ENCODE measurements around the gene HPS6. TPM values are rescaled to one million over a fixed set of nuclear protein-coding genes. Genes with fewer than 3 reads are reported as not detected.

HPS6 gene
- total RNA-seq, 1 experiment from 2014 or later: 44.0 TPM

- Histone ChIP-seq H3K9me3 (replicated peaks) (no peaks in the 10 kb centered on the region), H3K27me3 (replicated peaks) (no peaks in the 10 kb centered on the region), H3K36me3 (no peaks in the 10 kb centered on the region), H3K27ac (no peak overlapping the region), H3K4me3 (no peak overlapping the region), H3K4me1 (replicated peaks) (no peaks in the 10 kb centered on the region)
- DNase-seq (ENCODE audit: low read depth in 1 of 2, low spot score in 2 of 2): no peak
Observed at GRCh38 chr10:102090772-102091171, 25.6 kb downstream of the HPS6 start.

GRCh38 chr10:102096449-102096848 lies 31.3 kb downstream of the HPS6 start:
- Histone ChIP-seq H3K36me3 (no peaks in the 10 kb centered on the region), H3K4me1 (replicated peaks) (no peaks in the 10 kb centered on the region), H3K27me3 (replicated peaks) (no peaks in the 10 kb centered on the region), H3K4me3 (no peak overlapping the region), H3K27ac (no peak overlapping the region), H3K9me3 (replicated peaks) (no peaks in the 10 kb centered on the region)
- no peak for DNase-seq (ENCODE audit: low read depth in 1 of 2, low spot score in 2 of 2)

GRCh38 chr10:102101152-102101551 lies 36.0 kb downstream of the HPS6 start:
- H3K4me1 ChIP-seq (replicated peaks): no peaks in the 10 kb centered on the region
- no peak overlapping the region for H3K27ac ChIP-seq
- no peaks in the 10 kb centered on the region for H3K9me3 ChIP-seq (replicated peaks)
- H3K4me3 ChIP-seq: no peak overlapping the region
- no peaks in the 10 kb centered on the region for H3K27me3 ChIP-seq (replicated peaks)
- no peak for DNase-seq (ENCODE audit: low read depth in 1 of 2, low spot score in 2 of 2)
- H3K36me3 ChIP-seq: 0 out of 2 replicates have a peak, but pooled peaks cover 4% of the 10 kb centered on the region

GRCh38 chr10:102102421-102102820 lies 37.3 kb downstream of the HPS6 start:
- Histone ChIP-seq H3K9me3 (replicated peaks) (no peaks in the 10 kb centered on the region), H3K4me1 (replicated peaks) (no peaks in the 10 kb centered on the region), H3K27me3 (replicated peaks) (no peaks in the 10 kb centered on the region), H3K36me3 (0 out of 2 replicates have a peak, but pooled peaks cover 10% of the 10 kb centered on the region), H3K27ac (no peak overlapping the region), H3K4me3 (no peak overlapping the region)
- no peak for DNase-seq (ENCODE audit: low read depth in 1 of 2, low spot score in 2 of 2)

GRCh38 chr10:102106998-102107397 lies 41.8 kb downstream of the HPS6 start:
- Histone ChIP-seq H3K36me3 (peaks cover 53% of the 10 kb centered on the region), H3K4me1 (replicated peaks) (peaks cover under 1% of the 10 kb centered on the region; the same call in 1 of the 2 replicates), H3K27ac (no peak overlapping the region), H3K4me3 (no peak overlapping the region), H3K27me3 (replicated peaks) (no peaks in the 10 kb centered on the region), H3K9me3 (replicated peaks) (no peaks in the 10 kb centered on the region)
- DNase-seq (ENCODE audit: low read depth in 1 of 2, low spot score in 2 of 2): no peak

GRCh38 chr10:102109166-102110116 lies 44.3 kb downstream of the HPS6 start:
- no peak overlapping the region for H3K4me3 ChIP-seq
- H3K27me3 ChIP-seq (replicated peaks): no peaks in the 10 kb centered on the region
- no peak overlapping the region for H3K27ac ChIP-seq
- H3K9me3 ChIP-seq (replicated peaks): no peaks in the 10 kb centered on the region
- H3K4me1 ChIP-seq (replicated peaks): peaks cover 23% of the 10 kb centered on the region
- peaks cover 59% of the 10 kb centered on the region for H3K36me3 ChIP-seq
- no peak for DNase-seq (ENCODE audit: low read depth in 1 of 2, low spot score in 2 of 2)

- Histone ChIP-seq H3K36me3 (peaks cover 54% of the 10 kb centered on the region), H3K4me3 (no peak overlapping the region), H3K4me1 (replicated peaks) (peaks cover 36% of the 10 kb centered on the region), H3K27ac (no peak overlapping the region), H3K9me3 (replicated peaks) (no peaks in the 10 kb centered on the region), H3K27me3 (replicated peaks) (no peaks in the 10 kb centered on the region)
- DNase-seq (ENCODE audit: low read depth in 1 of 2, low spot score in 2 of 2): no peak
Observed at GRCh38 chr10:102111276-102111675, 46.1 kb downstream of the HPS6 start.

GRCh38 chr10:102112210-102112817 lies 47.2 kb downstream of the HPS6 start:
- Histone ChIP-seq H3K27ac (no peak overlapping the region), H3K4me1 (replicated peaks) (peaks cover 45% of the 10 kb centered on the region), H3K9me3 (replicated peaks) (no peaks in the 10 kb centered on the region), H3K36me3 (peaks cover 51% of the 10 kb centered on the region), H3K27me3 (replicated peaks) (no peaks in the 10 kb centered on the region), H3K4me3 (no peak overlapping the region)
- no peak for DNase-seq (ENCODE audit: low read depth in 1 of 2, low spot score in 2 of 2)

- Histone ChIP-seq H3K9me3 (replicated peaks) (no peaks in the 10 kb centered on the region), H3K4me3 (peak overlapping the region; percentile 53), H3K27me3 (replicated peaks) (no peaks in the 10 kb centered on the region), H3K36me3 (peaks cover 44% of the 10 kb centered on the region), H3K27ac (peak overlapping the region; percentile 57; the same call in 1 of the 2 replicates), H3K4me1 (replicated peaks) (peaks cover 56% of the 10 kb centered on the region)
- no peak for DNase-seq (ENCODE audit: low read depth in 1 of 2, low spot score in 2 of 2)
Observed at GRCh38 chr10:102113261-102113955, 48.3 kb downstream of the HPS6 start.

- Histone ChIP-seq H3K27ac (peak overlapping the region; percentile 57), H3K4me3 (peak overlapping the region; percentile 53), H3K4me1 (replicated peaks) (peaks cover 64% of the 10 kb centered on the region), H3K36me3 (peaks cover 36% of the 10 kb centered on the region), H3K9me3 (replicated peaks) (no peaks in the 10 kb centered on the region), H3K27me3 (replicated peaks) (no peaks in the 10 kb centered on the region)
- peak in 1 of 2 experiments; percentile 39 for DNase-seq (ENCODE audit: low read depth in 1 of 2, low spot score in 2 of 2)
Observed at GRCh38 chr10:102113956-102114857, 49.1 kb downstream of the HPS6 start.

- Histone ChIP-seq H3K36me3 (peaks cover 28% of the 10 kb centered on the region), H3K27ac (no peak overlapping the region), H3K9me3 (replicated peaks) (no peaks in the 10 kb centered on the region), H3K4me1 (replicated peaks) (peaks cover 71% of the 10 kb centered on the region), H3K4me3 (peak overlapping the region; percentile 53), H3K27me3 (replicated peaks) (no peaks in the 10 kb centered on the region)
- peak; percentile 85 to 91 for DNase-seq (ENCODE audit: low read depth in 1 of 2, low spot score in 2 of 2)
Observed at GRCh38 chr10:102114861-102115618, 49.9 kb downstream of the HPS6 start.

- H3K27ac ChIP-seq: no peak overlapping the region
- no peak for DNase-seq (ENCODE audit: low read depth in 1 of 2, low spot score in 2 of 2)
- H3K36me3 ChIP-seq: peaks cover 21% of the 10 kb centered on the region
- H3K9me3 ChIP-seq (replicated peaks): no peaks in the 10 kb centered on the region
- H3K27me3 ChIP-seq (replicated peaks): no peaks in the 10 kb centered on the region
- H3K4me1 ChIP-seq (replicated peaks): peaks cover 73% of the 10 kb centered on the region
- H3K4me3 ChIP-seq: no peak overlapping the region
Observed at GRCh38 chr10:102115775-102116174, 50.6 kb downstream of the HPS6 start.

Data from SJSA1 (cell line).